ENCODE results near the gene HGS. TPM values are rescaled to one million over a fixed set of nuclear protein-coding genes. Genes with fewer than 3 reads are reported as not detected.

Gene HGS
- total and polyA plus RNA-seq, 2 of the 13 experiments (the other 11 are each of a cell fraction or from before 2014, with no cell fraction given), result 73.3 to 78.1 TPM

- TF ChIP-seq ZNF646 (CRISPR knock-in tag; IDR thresholded peaks at IDR 0.05), result no peak
- TF ChIP-seq ZMAT3 (CRISPR knock-in tag; conservative IDR thresholded peaks at IDR 0.05), result no peak
- peak; percentile 87; the same call in 1 of the 2 replicates for TF ChIP-seq ZNF230 (CRISPR knock-in tag; IDR thresholded peaks at IDR 0.05)
- peak; percentile 99 for TF ChIP-seq HOXA9 (CRISPR knock-in tag; IDR thresholded peaks at IDR 0.05; ENCODE audit: borderline replicate concordance)
- TF ChIP-seq ZNF703 (CRISPR knock-in tag; IDR thresholded peaks at IDR 0.05; ENCODE audit: borderline replicate concordance), result peak; percentile 88
- peak; percentile 68; the same call in 1 of the 2 replicates for TF ChIP-seq ZNF816 (CRISPR knock-in tag; IDR thresholded peaks at IDR 0.05; ENCODE audit: borderline replicate concordance)
- TF ChIP-seq MXD1 (CRISPR knock-in tag; IDR thresholded peaks at IDR 0.05), result peak; percentile 98
- peak; percentile 93 for TF ChIP-seq ZNF205 (CRISPR knock-in tag; IDR thresholded peaks at IDR 0.05)
- peak; percentile 99 for TF ChIP-seq YEATS2 (CRISPR knock-in tag; IDR thresholded peaks at IDR 0.05; ENCODE audit: borderline replicate concordance)
- TF ChIP-seq TRAFD1 (CRISPR knock-in tag; IDR thresholded peaks at IDR 0.05; ENCODE audit: borderline replicate concordance), result no peak
- peak; percentile 72; the same call in 1 of the 2 replicates for TF ChIP-seq MZF1 (CRISPR knock-in tag; IDR thresholded peaks at IDR 0.05; ENCODE audit: borderline replicate concordance)
- peak; percentile 98 for TF ChIP-seq ZFP82 (CRISPR knock-in tag; IDR thresholded peaks at IDR 0.05; ENCODE audit: borderline replicate concordance)
- TF ChIP-seq ZBTB2 (CRISPR knock-in tag; IDR thresholded peaks at IDR 0.05; ENCODE audit: low read depth), result peak; percentile 97
- TF ChIP-seq ZNF776 (CRISPR knock-in tag; IDR thresholded peaks at IDR 0.05), result peak; percentile 87; the same call in 1 of the 2 replicates
- peak; percentile 87 for TF ChIP-seq JARID2 (CRISPR knock-in tag; IDR thresholded peaks at IDR 0.05; ENCODE audit: insufficient replicate concordance)
- TF ChIP-seq RAD51 (IDR thresholded peaks at IDR 0.05; ENCODE audit: borderline replicate concordance), result no peak
- TF ChIP-seq ZNF337 (CRISPR knock-in tag; IDR thresholded peaks at IDR 0.05; ENCODE audit: borderline replicate concordance, low read depth), result no peak
- no peak for TF ChIP-seq SETDB1 (CRISPR knock-in tag; IDR thresholded peaks at IDR 0.05; ENCODE audit: borderline replicate concordance)
Observed at GRCh38 chr17:81702934-81703746, 19.3 kb downstream of the HGS start, which contains the start of gene MRPL12 (continued).
